H1 (cell line): Measurements from ENCODE around the gene TLK2. TPM values are rescaled to one million over a fixed set of nuclear protein-coding genes. Genes with fewer than 3 reads are reported as not detected.
"Not testable (repeated sequence)": the region's sequence is repeated elsewhere in the genome, so short reads cannot be mapped to it uniquely, and the experiment has no call there.

Experiments
- CTCF ChIA-PET: fragments of 300-600 bp; sonication (Branson Sonifier 250); formaldehyde crosslinking; loops from one replicate; lab custom pipeline; 2021; ENCODE audit not compliant: partially characterized antibody; lab: Charles Lee
- POLR2A ChIA-PET: fragments of 300-600 bp; sonication (Branson Sonifier 250); formaldehyde crosslinking; loops from one replicate; lab custom pipeline; 2021; ENCODE audit warnings: inconsistent platforms; ENCODE audit not compliant: partially characterized antibody; lab: Charles Lee
- DNase-seq, 2 experiments: peaks; one replicate each; pipeline versions ENCODE4 v3.0.0 to v3.0.0-alpha.2; 2010 to 2022; ENCODE audit warnings: low spot score in 2 of 2, low read depth in 1 of 2, mixed read lengths in 1 of 2
- FAIRE-seq: peaks from 2 replicates; lab custom pipeline; 2011; peaks lifted over from hg19 to GRCh38; lab: Jason Lieb, UNC
- H2AFZ ChIP-seq: 2 replicates; pipeline ENCODE4 v1.8.1; 2012; ENCODE audit warnings: low read length, inconsistent platforms
- H2AK5ac ChIP-seq: 2 replicates; pipeline ENCODE4 v1.6.1; 2013; ENCODE audit warnings: low read depth, low read length
- H2BK120ac ChIP-seq: replicated peaks from 2 replicates; pipeline ENCODE3; 2013; ENCODE audit warnings: low read depth, low read length, inconsistent platforms
- H2BK12ac ChIP-seq: 2 replicates; pipeline ENCODE4 v1.6.1; 2013; ENCODE audit warnings: low read depth, low read length
- H2BK15ac ChIP-seq: 2 replicates; pipeline ENCODE4 v1.6.1; 2013; ENCODE audit warnings: low read length
- H2BK20ac ChIP-seq: 2 replicates; pipeline ENCODE4 v1.6.1; 2013; ENCODE audit warnings: low read length
- H2BK5ac ChIP-seq: 2 replicates; pipeline ENCODE4 v1.6.1; 2013; ENCODE audit warnings: low read depth, low read length
- H3K14ac ChIP-seq: 2 replicates; pipeline ENCODE4 v1.6.1; 2013; ENCODE audit warnings: inconsistent platforms; ENCODE audit not compliant: insufficient read length
- H3K18ac ChIP-seq: 2 replicates; pipeline ENCODE4 v1.6.1; 2013; ENCODE audit warnings: low read length; ENCODE audit errors: extremely low read depth
- H3K23ac ChIP-seq: 2 replicates; pipeline ENCODE4 v1.6.1; 2013; ENCODE audit warnings: inconsistent platforms; ENCODE audit not compliant: insufficient read length
- H3K23me2 ChIP-seq: 2 replicates; pipeline ENCODE4 v1.6.1; 2013; ENCODE audit warnings: low read depth, low read length
- H3K27ac ChIP-seq: 2 replicates; pipeline ENCODE4 v1.6.1; 2011; ENCODE audit warnings: low read depth, low read length, inconsistent platforms
- H3K27me3 ChIP-seq, 4 experiments: replicated peaks in 1 of 4; 1 replicate in 1 of 4; 2 replicates in 3 of 4; pipeline versions ENCODE4 v1.6.1 to v1.8.1; 2011 to 2013; ENCODE audit warnings: low read length in 3 of 4, mild to moderate bottlenecking in 3 of 4, inconsistent platforms in 2 of 4, mixed read lengths in 2 of 4, moderate library complexity in 1 of 4; ENCODE audit not compliant: control insufficient read depth in 3 of 4, insufficient read depth in 3 of 4; ENCODE audit errors: extremely low read depth in 1 of 4
- H3K36me3 ChIP-seq, 4 experiments: 2 replicates each; pipeline versions ENCODE4 v1.6.1 to v1.8.1; 2011 to 2013; ENCODE audit warnings: mild to moderate bottlenecking in 4 of 4, low read length in 3 of 4, moderate library complexity in 2 of 4, control low read depth in 1 of 4, inconsistent platforms in 1 of 4; ENCODE audit not compliant: insufficient read depth in 4 of 4, control insufficient read depth in 2 of 4
- H3K4ac ChIP-seq: replicated peaks from 2 replicates; pipeline ENCODE3; 2013; ENCODE audit warnings: low read length, low read depth, mixed read lengths, inconsistent platforms; ENCODE audit not compliant: insufficient read length
- H3K4me1 ChIP-seq, 4 experiments: replicated peaks in 1 of 4; 1 replicate in 1 of 4; 2 replicates in 3 of 4; pipeline versions ENCODE4 v1.6.1 to v1.8.1; 2011 to 2013; ENCODE audit warnings: low read length in 3 of 4, inconsistent platforms in 2 of 4, mixed read lengths in 1 of 4; ENCODE audit not compliant: insufficient read depth in 4 of 4, control insufficient read depth in 3 of 4
- H3K4me2 ChIP-seq, 2 experiments: 2 replicates each; pipeline versions ENCODE4 v1.6.1 to v1.8.1; 2011 to 2013; ENCODE audit warnings: low read depth in 2 of 2, low read length in 2 of 2, control low read depth in 1 of 2, inconsistent platforms in 1 of 2, mild to moderate bottlenecking in 1 of 2; ENCODE audit not compliant: insufficient read depth in 1 of 2
- H3K4me3 ChIP-seq, 4 experiments: fragments of 200-600, 300-600 bp in 1 of 4; sonication (generic), shearing (Covaris generic), sonication (Bioruptor Twin) in 1 of 4; 2 replicates each; pipeline versions ENCODE4 v1.5.1 to v1.8.1; 2011 to 2016; ENCODE audit warnings: low read length in 4 of 4, low read depth in 3 of 4, control low read depth in 2 of 4, inconsistent platforms in 2 of 4, mild to moderate bottlenecking in 2 of 4, mixed read lengths in 1 of 4, moderate library complexity in 1 of 4; ENCODE audit not compliant: insufficient read depth in 2 of 4; ENCODE audit errors: extremely low read depth in 1 of 4
- H3K56ac ChIP-seq: replicated peaks from 2 replicates; pipeline ENCODE3; 2013; ENCODE audit warnings: low read depth, mild to moderate bottlenecking, mixed read lengths, low read length, inconsistent platforms; ENCODE audit not compliant: insufficient read length
- H3K79me1 ChIP-seq: 2 replicates; pipeline ENCODE4 v1.6.1; 2013; ENCODE audit warnings: low read depth, low read length, control low read depth
- H3K79me2 ChIP-seq, 2 experiments: 2 replicates each; pipeline versions ENCODE4 v1.6.1 to v1.8.1; 2012 to 2013; ENCODE audit warnings: low read length in 2 of 2, mild to moderate bottlenecking in 2 of 2, inconsistent platforms in 1 of 2; ENCODE audit not compliant: insufficient read depth in 2 of 2, control insufficient read depth in 1 of 2
- H3K9ac ChIP-seq, 4 experiments: replicated peaks in 1 of 4; 1 replicate in 1 of 4; 2 replicates in 3 of 4; pipeline versions ENCODE4 v1.6.1 to v1.8.1; 2011 to 2013; ENCODE audit warnings: low read depth in 3 of 4, low read length in 3 of 4, control low read depth in 2 of 4, mild to moderate bottlenecking in 2 of 4, moderate library complexity in 2 of 4, inconsistent platforms in 1 of 4; ENCODE audit errors: extremely low read depth in 1 of 4
- H3K9me3 ChIP-seq, 2 experiments: 2 replicates each; pipeline versions ENCODE4 v1.6.1 to v1.8.1; 2012 to 2013; ENCODE audit warnings: mild to moderate bottlenecking in 2 of 2, moderate library complexity in 2 of 2, control low read depth in 1 of 2, inconsistent platforms in 1 of 2, low read depth in 1 of 2, low read length in 1 of 2, mixed read lengths in 1 of 2; ENCODE audit not compliant: insufficient read depth in 2 of 2
- H4K20me1 ChIP-seq, 2 experiments: replicated peaks in 1 of 2; 2 replicates each; pipeline versions ENCODE3 to v1.8.1; 2011 to 2013; ENCODE audit warnings: inconsistent platforms in 2 of 2, low read length in 2 of 2, mild to moderate bottlenecking in 1 of 2; ENCODE audit not compliant: insufficient read depth in 2 of 2, control insufficient read depth in 1 of 2
- H4K5ac ChIP-seq: 2 replicates; pipeline ENCODE4 v1.6.1; 2013; ENCODE audit warnings: low read length, low read depth, mixed read lengths, inconsistent platforms; ENCODE audit not compliant: insufficient read length
- H4K8ac ChIP-seq: 2 replicates; pipeline ENCODE4 v1.8.0; 2013; ENCODE audit warnings: mild to moderate bottlenecking, moderate library complexity, low read length, inconsistent platforms; ENCODE audit not compliant: insufficient read depth; ENCODE audit errors: extremely low read depth
- H4K91ac ChIP-seq: replicated peaks from 2 replicates; pipeline ENCODE3; 2013; ENCODE audit warnings: low read length, mixed read lengths, inconsistent platforms; ENCODE audit not compliant: insufficient read length
- TBP ChIP-seq: IDR thresholded peaks from 2 replicates; pipeline ENCODE4 v1.6.1; 2011; ENCODE audit warnings: low read depth, low read length, improper control_type of control experiment
- TEAD4 ChIP-seq: IDR thresholded peaks from 2 replicates; pipeline ENCODE4 v1.6.1; 2012; ENCODE audit warnings: low read depth, low read length, inconsistent platforms, mixed read lengths
- WGBS, 2 experiments: shearing (Covaris generic) in 1 of 2; methylation state at CpG; one replicate each; pipeline versions ENCODE4 v1.1.6 to v1.1.7; 2013 to 2015; ENCODE audit warnings: low lambda C conversion rate in 2 of 2, mixed read lengths in 2 of 2, inconsistent platforms in 1 of 2, low coverage in 1 of 2, missing lambda C conversion rate in 1 of 2; ENCODE audit not compliant: insufficient replicate concordance in 2 of 2, insufficient coverage in 1 of 2, insufficient read length in 1 of 2; ENCODE audit errors: extremely low coverage in 1 of 2, missing lambda C conversion rate in 1 of 2; 5-methylcytosine and 5-hydroxymethylcytosine counted together
- polyA plus RNA-seq, 7 experiments: library from polyadenylated mRNA; depleted of rRNA in 3 of 7; stranded (reverse) in 5 of 7; unstranded in 2 of 7; fragments of >200 nt in 5 of 7; fragments of 200-250 nt in 2 of 7; gene quantifications; 1 replicate in 5 of 7; 2 replicates in 1 of 7; 4 replicates in 1 of 7; pipeline versions ENCODE4 v1.2.1 to v1.2.3, GENCODE V29; 2011 to 2013; ENCODE audit warnings: missing spikeins in 2 of 7, mixed read lengths in 2 of 7
- total RNA-seq: library from RNA; stranded (reverse); fragmentation: NEBNext Ultra II Directional; extraction: Animal tissue kit (Norgen Biotek cat#: 25700); gene quantifications from 2 replicates; pipeline ENCODE4 v1.2.1, GENCODE V29; 2021

TLK2 gene
- total and polyA plus RNA-seq, 2 of the 8 experiments (the other 6 are each of a cell fraction or from before 2014, with no cell fraction given), result 43.1 to 59.9 TPM

- TF ChIP-seq TEAD4 (no peak), TBP (peak; percentile 18; the same call in 1 of the 2 replicates)
- TF ChIP-seq, all 59 proteins: peak for 6
Observed at GRCh38 chr17:62478424-62478879, at the start of gene TLK2 (continued).

GRCh38 chr17:62435251-62435650 is 43.4 kb upstream of the TLK2 start:
- 94% methylated on average over 4 of the region's 4 CpGs; no CpG with 5 or more reads in 1 of the 2 experiments for WGBS, 2 experiments
- H2AFZ ChIP-seq, H2BK120ac ChIP-seq, H3K14ac ChIP-seq, H3K56ac ChIP-seq, POLR2A ChIA-PET, H4K8ac ChIP-seq, H2BK15ac ChIP-seq, H3K79me1 ChIP-seq, H2AK5ac ChIP-seq, H4K20me1 ChIP-seq, H3K18ac ChIP-seq, H2BK5ac ChIP-seq, H3K27ac ChIP-seq, H4K91ac ChIP-seq, H2BK20ac ChIP-seq, H3K79me2 ChIP-seq, H3K9me3 ChIP-seq, H3K4me3 ChIP-seq, H4K5ac ChIP-seq, DNase-seq, H3K4me2 ChIP-seq, H3K4ac ChIP-seq, H2BK12ac ChIP-seq, FAIRE-seq, H3K4me1 ChIP-seq, H3K23ac ChIP-seq, H3K27me3 ChIP-seq, H3K9ac ChIP-seq, H3K23me2 ChIP-seq, CTCF ChIA-PET: not testable (repeated sequence)
- peaks cover 0 to 23% (median 5%) of the 10 kb centered on the region in 4 experiments; a peak in 5 of 8 replicates for H3K36me3 ChIP-seq
